Ectodermal cell (in vitro differentiated cells): ENCODE results near the gene PHF10. TPM values are rescaled to one million over a fixed set of nuclear protein-coding genes. Genes with fewer than 3 reads are reported as not detected.
"Not testable (repeated sequence)": the region's sequence is repeated elsewhere in the genome, so short reads cannot be mapped to it uniquely, and the experiment has no call there.

ENCODE experiments used
- H3K27ac ChIP-seq: 2 replicates; pipeline ENCODE4 v1.7.0; 2013; ENCODE audit warnings: mild to moderate bottlenecking, low read depth, low read length; ENCODE audit not compliant: insufficient read depth, poor library complexity, severe bottlenecking
- H3K27me3 ChIP-seq: 2 replicates; pipeline ENCODE4 v1.7.0; 2013; ENCODE audit warnings: mild to moderate bottlenecking, low read length; ENCODE audit not compliant: insufficient read depth, control insufficient read depth, poor library complexity, severe bottlenecking
- H3K36me3 ChIP-seq: one replicate; pipeline ENCODE4 v1.7.0; 2013; ENCODE audit warnings: low read length; ENCODE audit not compliant: control insufficient read depth, insufficient read depth
- H3K4me1 ChIP-seq: one replicate; pipeline ENCODE4 v1.7.0; 2013; ENCODE audit warnings: low read length; ENCODE audit not compliant: control insufficient read depth, insufficient read depth
- H3K4me3 ChIP-seq: 2 replicates; pipeline ENCODE4 v1.7.0; 2013; ENCODE audit warnings: low read depth, low read length, control low read depth; ENCODE audit not compliant: insufficient read depth
- H3K9me3 ChIP-seq: 2 replicates; pipeline ENCODE4 v1.7.0; 2013; ENCODE audit warnings: mild to moderate bottlenecking, low read length, moderate library complexity; ENCODE audit not compliant: control insufficient read depth
- WGBS, 2 experiments: methylation state at CpG; one replicate each; pipeline ENCODE4 v1.1.7; 2013; ENCODE audit warnings: missing lambda C conversion rate in 2 of 2; 5-methylcytosine and 5-hydroxymethylcytosine counted together
- polyA plus RNA-seq, 4 experiments: library from polyadenylated mRNA; stranded (reverse); fragments of 50-300 nt; gene quantifications; one replicate each; pipeline ENCODE4 v1.2.3, GENCODE V29; 2013

The PHF10 gene
- polyA plus RNA-seq (2013, experiment 1 of 4) = 47.7 TPM
- polyA plus RNA-seq (2013, experiment 2 of 4) = 52.0 TPM
- 42.1 TPM for polyA plus RNA-seq (2013, experiment 3 of 4)
- 46.8 TPM for polyA plus RNA-seq (2013, experiment 4 of 4)

DNA sequence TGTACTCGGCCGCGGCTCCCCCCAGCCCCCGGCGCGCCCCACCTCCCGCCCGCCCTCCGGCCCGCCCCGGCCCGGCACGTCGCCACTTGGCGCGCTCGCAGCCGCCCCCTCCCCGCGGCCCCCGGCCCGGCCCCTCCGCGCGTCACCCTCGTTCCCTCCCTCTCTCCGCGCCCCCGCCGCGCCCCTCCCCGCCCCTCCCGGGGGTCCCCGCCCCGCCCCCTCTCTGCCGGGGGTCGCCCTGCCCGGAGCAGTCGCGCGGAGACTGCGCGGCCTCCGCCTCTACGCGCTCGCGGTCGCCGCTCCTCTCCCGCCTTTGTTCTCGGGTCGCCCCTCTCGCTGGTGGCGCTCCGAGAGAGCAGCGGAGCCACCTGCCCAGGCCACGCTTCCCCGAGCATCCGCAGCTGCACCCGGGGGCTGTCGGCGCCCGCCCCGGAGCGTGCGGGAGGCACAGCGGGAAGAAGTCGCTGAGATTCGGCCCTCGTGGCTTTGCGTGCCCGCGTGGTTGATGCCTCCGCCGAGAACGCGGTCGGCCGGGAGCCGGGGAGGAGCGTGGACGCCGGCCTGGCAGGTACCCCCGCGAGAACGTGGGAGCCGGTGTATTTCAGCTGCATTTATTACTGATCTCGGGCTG, at the start of gene PHF10:
TSS of gene PHF10 (minus strand) at position 7 of the 631 bp plus-strand sequence. CDS start 569 bp downstream, outside the sequence.
- Histone ChIP-seq H3K36me3 (no peaks in the 10 kb centered on the region), H3K4me1 (peaks cover 13% of the 10 kb centered on the region), H3K27ac (peak within 1 kb of the TSS; percentile 98), H3K9me3 (no peaks in the 10 kb centered on the region), H3K4me3 (peak within 1 kb of the TSS; percentile 68), H3K27me3 (peaks cover 6% of the 10 kb centered on the region)
- WGBS, 2 experiments = 0% methylated on average over 77 to 86 of the region's 89 CpGs

GRCh38 chr6:169766921-169767736, 42.8 kb upstream of the PHF10 start:
- H3K9me3 ChIP-seq = no peaks in the 10 kb centered on the region
- H3K4me3 ChIP-seq = no peak overlapping the region
- no peaks in the 10 kb centered on the region for H3K27me3 ChIP-seq
- no peaks in the 10 kb centered on the region for H3K4me1 ChIP-seq
- H3K27ac ChIP-seq = no peak overlapping the region
- WGBS, 2 experiments = 96% methylated on average over 13 of the region's 13 CpGs
- peaks cover 7% of the 10 kb centered on the region for H3K36me3 ChIP-seq

DNA sequence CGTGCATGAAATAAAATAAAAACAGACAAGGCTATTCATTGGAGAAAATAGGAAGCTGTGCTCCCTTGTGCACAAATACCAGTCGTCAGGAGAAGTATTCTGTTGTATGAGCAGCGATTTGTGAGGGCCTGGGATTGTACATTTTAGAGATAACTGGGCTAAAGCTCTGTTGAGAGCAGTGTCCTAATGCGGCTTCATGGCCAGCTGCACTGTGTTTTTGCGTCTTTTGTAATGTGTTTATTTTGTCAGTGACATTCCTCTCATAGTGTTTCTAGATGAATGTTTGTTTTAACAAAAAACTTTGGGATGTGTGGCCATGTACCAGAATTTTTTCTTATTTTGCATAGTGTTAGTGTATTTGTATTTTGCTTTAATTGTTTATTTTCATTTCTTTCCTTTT, 41.9 kb upstream of the PHF10 start:
- H3K9me3 ChIP-seq = no peaks in the 10 kb centered on the region
- no peaks in the 10 kb centered on the region for H3K27me3 ChIP-seq
- 89 to 95% methylated on average over 5 of the region's 5 CpGs for WGBS, 2 experiments
- H3K27ac ChIP-seq = no peak overlapping the region
- H3K36me3 ChIP-seq = peaks cover 7% of the 10 kb centered on the region
- no peaks in the 10 kb centered on the region for H3K4me1 ChIP-seq
- no peak overlapping the region for H3K4me3 ChIP-seq

- not testable (repeated sequence) for H3K9me3 ChIP-seq
- WGBS, 2 experiments = 94 to 95% methylated on average over 10 of the region's 10 CpGs
Measured at GRCh38 chr6:169765789-169766188, 41.5 kb upstream of the PHF10 start.

DNA sequence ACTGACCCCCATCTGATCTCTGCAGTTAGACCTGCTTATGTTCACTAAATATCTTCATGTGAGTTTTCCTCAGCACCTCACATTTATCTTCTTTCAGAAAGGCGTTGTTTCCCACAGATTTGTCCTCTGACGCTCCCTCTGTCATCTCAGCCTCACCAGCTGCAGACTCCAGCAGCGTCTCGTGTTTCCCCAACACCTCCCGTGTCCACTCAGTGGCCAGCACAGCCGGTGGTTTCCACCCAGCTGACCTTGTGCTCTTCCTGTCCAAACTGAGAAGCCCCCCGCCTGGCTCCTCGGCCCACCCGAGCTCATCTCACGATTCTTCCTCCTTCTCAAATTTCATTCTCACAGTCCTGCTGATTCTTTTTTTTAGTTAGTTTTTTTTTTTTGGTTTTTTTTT, 39.6 kb upstream of the PHF10 start:
- Histone ChIP-seq H3K27me3 (no peaks in the 10 kb centered on the region), H3K36me3 (peaks cover 7% of the 10 kb centered on the region), H3K4me1 (no peaks in the 10 kb centered on the region), H3K4me3 (no peak overlapping the region), H3K9me3 (no peaks in the 10 kb centered on the region), H3K27ac (no peak overlapping the region)
- WGBS, 2 experiments = 91 to 95% methylated on average over 9 to 10 of the region's 10 CpGs

More at GRCh38 chr6:169765789-169766188, 41.5 kb upstream of the PHF10 start:
- not testable (repeated sequence) for H3K27me3 ChIP-seq, H3K4me1 ChIP-seq, H3K27ac ChIP-seq, H3K4me3 ChIP-seq, H3K36me3 ChIP-seq

- 90 to 92% methylated on average over 10 of the region's 10 CpGs for WGBS, 2 experiments
- no peaks in the 10 kb centered on the region for H3K27me3 ChIP-seq
- H3K4me3 ChIP-seq = no peak overlapping the region
- H3K27ac ChIP-seq = no peak overlapping the region
- no peaks in the 10 kb centered on the region for H3K9me3 ChIP-seq
- no peaks in the 10 kb centered on the region for H3K4me1 ChIP-seq
- peaks cover 3% of the 10 kb centered on the region for H3K36me3 ChIP-seq
Measured at GRCh38 chr6:169763308-169763707, 39.0 kb upstream of the PHF10 start.

GRCh38 chr6:169755162-169755561, 30.9 kb upstream of the PHF10 start:
- Histone ChIP-seq H3K9me3 (no peaks in the 10 kb centered on the region), H3K4me3 (no peak overlapping the region), H3K27me3 (no peaks in the 10 kb centered on the region), H3K27ac (no peak overlapping the region), H3K4me1 (peaks cover 10% of the 10 kb centered on the region), H3K36me3 (no peaks in the 10 kb centered on the region)
- 91 to 93% methylated on average over 6 of the region's 6 CpGs for WGBS, 2 experiments

GRCh38 chr6:169752074-169752623, 27.8 kb upstream of the PHF10 start:
- Histone ChIP-seq H3K9me3 (no peaks in the 10 kb centered on the region), H3K27ac (peak overlapping the region; percentile 95), H3K27me3 (no peaks in the 10 kb centered on the region), H3K4me1 (peaks cover 12% of the 10 kb centered on the region), H3K4me3 (peak overlapping the region; percentile 85), H3K36me3 (no peaks in the 10 kb centered on the region)
- WGBS, 2 experiments = 10 to 12% methylated on average over 19 of the region's 19 CpGs

DNA sequence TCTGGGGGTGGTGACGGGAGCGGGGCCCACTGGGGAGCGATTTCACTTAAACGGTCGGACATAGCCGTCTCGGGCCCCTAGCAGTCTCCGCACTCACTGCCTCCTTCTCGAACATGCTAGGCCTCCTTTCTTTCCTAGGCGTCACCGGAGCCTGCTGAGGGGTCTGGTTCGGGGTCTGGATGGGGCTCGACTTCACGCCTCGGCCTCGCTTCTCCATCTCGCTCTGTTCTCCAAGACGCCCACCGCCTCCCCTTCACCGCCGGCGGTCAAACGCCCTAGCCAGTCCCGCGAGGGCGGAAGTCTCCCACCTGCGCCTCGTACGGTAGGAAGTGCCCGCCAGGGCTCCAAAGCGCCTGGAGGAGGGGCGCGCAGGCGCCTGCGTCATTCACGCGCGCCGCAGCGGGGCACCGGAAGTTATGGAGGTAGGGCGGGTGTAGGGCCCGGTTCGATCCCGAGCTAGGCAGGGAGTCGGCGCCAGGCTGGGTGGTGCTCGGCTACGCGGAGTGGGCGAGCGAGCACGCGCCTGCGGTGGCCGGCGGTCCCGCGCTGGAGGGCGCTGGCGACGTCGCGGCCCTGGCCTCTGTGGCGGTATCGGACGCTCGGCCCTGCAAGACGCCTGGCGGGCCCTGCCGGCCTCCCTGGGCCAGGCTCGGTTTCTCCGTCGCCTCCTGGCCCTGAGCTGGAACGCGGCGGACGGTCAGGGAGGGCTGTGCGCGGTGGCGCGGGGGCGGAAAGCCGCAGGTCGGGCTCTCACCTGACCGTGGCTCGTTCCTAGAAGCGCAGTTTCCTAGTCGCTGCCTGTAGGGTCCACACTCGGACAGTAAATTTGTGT, 27.2 kb upstream of the PHF10 start, which contains the start of the genes DYNLT2 and ERMARD:
TSS of gene DYNLT2 (minus strand) at position 331 of the 832 bp plus-strand sequence. CDS start at position 217, 114 bp downstream.
TSS of gene ERMARD (plus strand) at position 381 of the 832 bp plus-strand sequence. CDS start at position 417, 36 bp downstream.
- WGBS, 2 experiments = 0% methylated on average over 90 of the region's 90 CpGs
- Histone ChIP-seq H3K27ac (peak within 1 kb of the TSS; percentile 95), H3K36me3 (no peaks in the 10 kb centered on the region), H3K4me1 (peaks cover 12% of the 10 kb centered on the region), H3K9me3 (no peaks in the 10 kb centered on the region), H3K27me3 (no peaks in the 10 kb centered on the region), H3K4me3 (peak within 1 kb of the TSS; percentile 85)
